Fibroblast of peridontal ligament (primary cell): ENCODE measurements around the gene MRPL42.
"Not testable (repeated sequence)": the region's sequence is repeated elsewhere in the genome, so short reads cannot be mapped to it uniquely, and the experiment has no call there.

Experiments used
- DNase-seq: peaks from one replicate; pipeline ENCODE4 v3.0.0-alpha.2; 2010; ENCODE audit errors: extremely low read depth

MRPL42 gene

GRCh38 chr12:93443576-93443975 lies 23.7 kb upstream of the MRPL42 start:
- DNase-seq: no peak

- no peak for DNase-seq
Observed at GRCh38 chr12:93447555-93448290, 19.6 kb upstream of the MRPL42 start.

GRCh38 chr12:93448796-93449195 lies 18.5 kb upstream of the MRPL42 start:
- DNase-seq: no peak

GRCh38 chr12:93449277-93449676 lies 18.0 kb upstream of the MRPL42 start:
- DNase-seq: no peak

GRCh38 chr12:93451423-93452158 lies 15.7 kb upstream of the MRPL42 start:
- DNase-seq: no peak

- no peak for DNase-seq
Observed at GRCh38 chr12:93453633-93454032, 13.7 kb upstream of the MRPL42 start.

- DNase-seq: no peak
Observed at GRCh38 chr12:93456077-93456476, 11.2 kb upstream of the MRPL42 start.

GRCh38 chr12:93459097-93459496 lies 8.2 kb upstream of the MRPL42 start:
- no peak for DNase-seq

GRCh38 chr12:93460003-93460402 lies 7.3 kb upstream of the MRPL42 start:
- DNase-seq: no peak

GRCh38 chr12:93460902-93461301 lies 6.4 kb upstream of the MRPL42 start:
- DNase-seq: no peak

- DNase-seq: no peak
Observed at GRCh38 chr12:93461503-93461902, 5.8 kb upstream of the MRPL42 start.

GRCh38 chr12:93465841-93466240 lies 1.5 kb upstream of the MRPL42 start:
- DNase-seq: no peak

- DNase-seq: no peak
Observed at GRCh38 chr12:93466625-93467350, 526 bp upstream of the MRPL42 start.

- no peak for DNase-seq
Observed at GRCh38 chr12:93468008-93468371, 676 bp downstream of the MRPL42 start.

- no peak for DNase-seq
Observed at GRCh38 chr12:93469386-93469785, 2.1 kb downstream of the MRPL42 start.

GRCh38 chr12:93476555-93476954 lies 9.2 kb downstream of the MRPL42 start:
- no peak for DNase-seq

- DNase-seq: no peak
Observed at GRCh38 chr12:93482721-93483120, 15.4 kb downstream of the MRPL42 start.

GRCh38 chr12:93483151-93483807 lies 16.0 kb downstream of the MRPL42 start:
- no peak for DNase-seq

GRCh38 chr12:93484315-93484981 lies 17.1 kb downstream of the MRPL42 start:
- peak; percentile 41 for DNase-seq

- DNase-seq: not testable (repeated sequence)
Observed at GRCh38 chr12:93492808-93493207, 25.5 kb downstream of the MRPL42 start.

GRCh38 chr12:93494096-93494495 lies 26.8 kb downstream of the MRPL42 start:
- no peak for DNase-seq

- DNase-seq: no peak
Observed at GRCh38 chr12:93497456-93497855, 30.1 kb downstream of the MRPL42 start.
